ENCODE results near the gene ALPG. TPM values are rescaled to one million over a fixed set of nuclear protein-coding genes. Genes with fewer than 3 reads are reported as not detected.
"Not testable (repeated sequence)": the region's sequence is repeated elsewhere in the genome, so short reads cannot be mapped to it uniquely, and the experiment has no call there.

The ALPG gene
- total RNA-seq, 1 experiment from 2014 or later = 0.10 TPM

- TF ChIP-seq POLR2A (IDR thresholded peaks at IDR 0.05; ENCODE audit: borderline replicate concordance, extremely low read depth, insufficient read depth, insufficient read length) = no peak
Measured at GRCh38 chr2:232377841-232378734, 28.6 kb upstream of the ALPG start (continued).

GRCh38 chr2:232378735-232379151 lies 27.9 kb upstream of the ALPG start, which contains the start of gene ALPP:
Gene ALPP (plus strand): TSS chr2:232378751. CDS start chr2:232378803, 52 bp downstream.
- H3K9me3 ChIP-seq (ENCODE audit: control insufficient read depth in 1 of 2, insufficient read depth in 1 of 2, low read depth in 1 of 2, low read length in 2 of 2); H3K27ac ChIP-seq (ENCODE audit: low read depth, low read length); H2AFZ ChIP-seq (ENCODE audit: low read depth, low read length, poor library complexity, severe bottlenecking); CTCF ChIA-PET; POLR2A ChIA-PET; intact Hi-C loops (cut with micrococcal nuclease); H4K20me1 ChIP-seq (ENCODE audit: insufficient read depth); H3K27me3 ChIP-seq (ENCODE audit: insufficient read depth, low read length); DNase-seq (ENCODE audit: low read depth, low spot score); H3K9me2 ChIP-seq (ENCODE audit: insufficient read depth); H3K9ac ChIP-seq (ENCODE audit: low read length); RAD21 ChIA-PET (ENCODE audit: low non-redundant PET in 1 of 2, low total read pairs in 2 of 2, uncharacterized antibody in 2 of 2, unreplicated experiment in 2 of 2); H3K4me1 ChIP-seq (ENCODE audit: control insufficient read depth in 1 of 2, insufficient read depth in 2 of 2, low read length in 2 of 2); H3K36me3 ChIP-seq (ENCODE audit: control insufficient read depth in 1 of 2, insufficient read depth in 2 of 2, low read length in 2 of 2); BruUV-seq (replicated peaks); H3K4me3 ChIP-seq (replicated peaks in 1 of 2; ENCODE audit: low read depth in 1 of 2, low read length in 2 of 2); H3K79me2 ChIP-seq (ENCODE audit: insufficient read depth, low read length): not testable (repeated sequence)
- peak within 1 kb of the TSS; percentile 32 for H3K4me2 ChIP-seq (ENCODE audit: low read length)
- ATAC-seq = peak; percentile 33

- H3K9ac ChIP-seq (ENCODE audit: low read length); ATAC-seq; H3K27me3 ChIP-seq (ENCODE audit: insufficient read depth, low read length); POLR2A ChIA-PET; H3K4me3 ChIP-seq (replicated peaks in 1 of 2; ENCODE audit: low read depth in 1 of 2, low read length in 2 of 2); CTCF ChIA-PET; DNase-seq (ENCODE audit: low read depth, low spot score); H3K4me1 ChIP-seq (ENCODE audit: control insufficient read depth in 1 of 2, insufficient read depth in 2 of 2, low read length in 2 of 2); H3K36me3 ChIP-seq (ENCODE audit: control insufficient read depth in 1 of 2, insufficient read depth in 2 of 2, low read length in 2 of 2); H2AFZ ChIP-seq (ENCODE audit: low read depth, low read length, poor library complexity, severe bottlenecking); H3K79me2 ChIP-seq (ENCODE audit: insufficient read depth, low read length); H3K27ac ChIP-seq (ENCODE audit: low read depth, low read length); BruUV-seq (replicated peaks); RAD21 ChIA-PET (ENCODE audit: low non-redundant PET in 1 of 2, low total read pairs in 2 of 2, uncharacterized antibody in 2 of 2, unreplicated experiment in 2 of 2); H3K4me2 ChIP-seq (ENCODE audit: low read length); intact Hi-C loops (cut with micrococcal nuclease); H4K20me1 ChIP-seq (ENCODE audit: insufficient read depth); H3K9me2 ChIP-seq (ENCODE audit: insufficient read depth); H3K9me3 ChIP-seq (ENCODE audit: control insufficient read depth in 1 of 2, insufficient read depth in 1 of 2, low read depth in 1 of 2, low read length in 2 of 2): not testable (repeated sequence)
Measured at GRCh38 chr2:232379610-232380590, 26.7 kb upstream of the ALPG start.

GRCh38 chr2:232381204-232382031 lies 25.2 kb upstream of the ALPG start:
- ATAC-seq; H3K27ac ChIP-seq (ENCODE audit: low read depth, low read length); H2AFZ ChIP-seq (ENCODE audit: low read depth, low read length, poor library complexity, severe bottlenecking); H3K9me3 ChIP-seq (ENCODE audit: control insufficient read depth in 1 of 2, insufficient read depth in 1 of 2, low read depth in 1 of 2, low read length in 2 of 2); DNase-seq (ENCODE audit: low read depth, low spot score); H3K9ac ChIP-seq (ENCODE audit: low read length); POLR2A ChIA-PET; intact Hi-C loops (cut with micrococcal nuclease); H3K27me3 ChIP-seq (ENCODE audit: insufficient read depth, low read length); CTCF ChIA-PET; BruUV-seq (replicated peaks); H3K36me3 ChIP-seq (ENCODE audit: control insufficient read depth in 1 of 2, insufficient read depth in 2 of 2, low read length in 2 of 2); H3K4me3 ChIP-seq (replicated peaks in 1 of 2; ENCODE audit: low read depth in 1 of 2, low read length in 2 of 2); H3K79me2 ChIP-seq (ENCODE audit: insufficient read depth, low read length); H3K4me2 ChIP-seq (ENCODE audit: low read length); RAD21 ChIA-PET (ENCODE audit: low non-redundant PET in 1 of 2, low total read pairs in 2 of 2, uncharacterized antibody in 2 of 2, unreplicated experiment in 2 of 2); H3K9me2 ChIP-seq (ENCODE audit: insufficient read depth); H4K20me1 ChIP-seq (ENCODE audit: insufficient read depth): not testable (repeated sequence)
- H3K4me1 ChIP-seq (ENCODE audit: control insufficient read depth in 1 of 2, insufficient read depth in 2 of 2, low read length in 2 of 2) = peaks cover 15 to 23% of the 10 kb centered on the region in 2 experiments

Measured in HCT116 (cell line).